Fibroblast of upper back skin (primary cell): ENCODE results near the gene TSSK3.
A peak's percentile ranks its signal among the peaks of the same experiment; 100 is the strongest.
"Not testable (repeated sequence)": the region's sequence is repeated elsewhere in the genome, so short reads cannot be mapped to it uniquely, and the experiment has no call there.

Experiments
- DNase-seq: peaks from one replicate; pipeline ENCODE4 v3.0.0-alpha.2; 2013

The TSSK3 gene

GRCh38 chr1:32339363-32339978, 22.9 kb upstream of the TSSK3 start:
- peak; percentile 37 for DNase-seq

- DNase-seq, result no peak
These were observed 21.1 kb upstream of the TSSK3 start for GRCh38 chr1:32341186-32341757.

GRCh38 chr1:32341971-32342370, 20.4 kb upstream of the TSSK3 start:
- no peak for DNase-seq

DNA sequence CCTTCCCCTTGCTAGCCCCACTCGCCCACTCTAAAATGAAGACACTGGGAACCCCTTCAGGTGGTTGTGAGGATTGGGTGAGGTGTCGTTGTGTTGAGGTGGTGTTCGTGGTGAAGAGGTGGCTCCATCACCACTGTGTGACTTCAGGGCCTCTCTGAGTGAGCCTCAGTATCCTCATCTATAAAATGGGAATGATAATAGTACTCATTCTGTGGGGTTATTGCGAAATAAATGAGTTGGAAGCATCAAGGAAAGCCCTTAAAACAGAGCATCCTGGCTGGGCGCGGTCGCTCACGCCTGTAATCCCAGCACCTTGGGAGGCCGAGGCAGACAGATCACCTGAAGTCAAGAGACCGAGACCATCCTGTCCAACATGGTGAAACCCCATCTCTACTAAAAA, 19.6 kb upstream of the TSSK3 start:
- no peak for DNase-seq

DNA sequence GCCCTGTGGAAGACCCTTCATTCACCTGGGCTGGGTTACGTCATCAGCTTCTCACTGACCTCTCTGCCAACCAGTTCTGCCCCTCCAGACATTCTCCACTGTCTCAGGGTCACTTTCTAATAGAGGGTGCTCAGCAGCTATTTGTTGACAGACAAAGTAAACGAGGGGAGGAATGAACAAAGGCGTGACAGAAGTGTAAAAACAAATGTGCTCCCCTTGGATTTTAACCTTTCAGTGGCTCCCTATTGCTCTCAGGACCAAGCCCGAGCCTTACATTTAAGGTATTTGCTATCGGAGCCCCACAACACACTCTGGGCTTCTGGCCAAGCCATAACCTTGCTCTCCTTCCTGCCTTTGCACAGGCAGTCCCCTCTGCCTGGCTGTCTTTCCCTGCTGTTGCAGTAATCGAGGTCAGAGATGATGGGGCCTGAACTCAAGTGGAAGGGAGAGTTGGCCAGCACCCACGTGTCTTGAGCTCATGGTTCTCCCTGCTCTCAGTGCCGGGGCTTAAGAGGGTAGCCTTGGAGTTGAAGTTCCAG, 17.0 kb upstream of the TSSK3 start:
- peak; percentile 50 for DNase-seq

- no peak for DNase-seq
These were observed 15.7 kb upstream of the TSSK3 start for GRCh38 chr1:32346532-32347157.

GRCh38 chr1:32349211-32349708, 13.1 kb upstream of the TSSK3 start:
- DNase-seq, result no peak

DNA sequence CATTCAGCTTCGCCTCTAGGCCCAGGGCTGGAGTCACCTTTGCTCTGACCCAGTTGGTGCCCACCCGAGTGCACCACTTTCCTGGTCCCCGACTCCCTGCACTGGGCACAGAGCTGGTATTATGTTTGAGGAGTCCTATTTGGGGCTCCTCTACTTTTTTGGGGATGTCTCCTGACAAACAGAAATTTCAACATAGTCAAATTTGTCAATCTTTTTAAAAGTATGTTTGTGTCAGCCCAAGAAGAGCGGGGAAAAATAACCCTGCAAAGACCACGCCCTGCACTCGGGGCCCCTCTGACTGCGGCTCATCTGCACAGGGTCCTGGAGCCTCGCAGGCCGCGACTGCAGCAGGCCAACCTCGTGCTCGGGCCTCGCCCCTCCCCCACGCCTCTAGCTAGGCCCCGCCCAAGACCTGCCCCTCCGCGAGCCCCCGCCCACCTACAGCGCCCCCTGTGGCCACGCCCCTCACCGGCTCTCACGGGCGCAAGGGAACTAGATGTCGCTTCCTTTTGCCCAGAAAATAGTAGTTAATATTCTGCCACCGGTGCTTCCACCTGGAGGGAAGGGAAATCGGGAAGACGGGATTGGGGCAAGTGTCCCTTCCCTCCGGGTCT, 11.4 kb upstream of the TSSK3 start:
- DNase-seq, result no peak

- DNase-seq, result peak; percentile 93
These were observed 10.7 kb upstream of the TSSK3 start for GRCh38 chr1:32351399-32352238.

- DNase-seq, result no peak
These were observed 10.0 kb upstream of the TSSK3 start for GRCh38 chr1:32352239-32352745.

GRCh38 chr1:32352831-32353383, 9.4 kb upstream of the TSSK3 start:
- no peak for DNase-seq

GRCh38 chr1:32353431-32353830, 8.9 kb upstream of the TSSK3 start:
- no peak for DNase-seq

DNA sequence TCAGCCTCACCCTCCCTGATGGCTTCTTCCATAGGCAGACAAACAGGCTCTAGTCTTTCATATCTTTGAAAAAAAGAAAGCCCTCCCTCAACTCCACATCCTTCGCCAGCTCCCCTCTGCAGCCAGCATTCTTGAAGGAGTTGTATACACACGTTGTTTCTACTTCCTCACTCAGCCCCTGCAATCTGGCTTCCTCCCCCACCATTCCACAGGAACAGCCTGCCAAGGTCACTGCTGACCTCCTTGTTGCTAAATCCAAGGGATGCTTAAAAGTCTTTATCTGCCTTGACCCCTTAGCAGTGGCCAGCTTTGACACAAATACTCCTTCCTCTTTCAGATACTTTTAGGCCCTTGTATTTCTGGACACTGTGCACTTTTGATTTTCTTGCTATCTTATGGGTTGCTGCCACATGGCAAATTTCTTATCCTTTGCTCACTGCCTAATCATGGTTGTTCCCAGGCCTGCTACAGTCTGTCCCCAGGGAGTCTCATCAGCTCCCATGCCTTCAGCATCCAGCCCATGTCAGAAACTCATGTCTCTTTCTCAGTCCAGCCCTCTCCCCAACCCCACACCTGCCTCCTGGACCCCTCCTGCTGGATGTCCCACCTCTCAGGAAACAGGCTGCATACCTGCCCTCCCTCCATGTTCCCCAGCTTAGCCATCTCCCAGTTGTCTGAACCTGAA, 8.3 kb upstream of the TSSK3 start:
- peak; percentile 41 for DNase-seq

DNA sequence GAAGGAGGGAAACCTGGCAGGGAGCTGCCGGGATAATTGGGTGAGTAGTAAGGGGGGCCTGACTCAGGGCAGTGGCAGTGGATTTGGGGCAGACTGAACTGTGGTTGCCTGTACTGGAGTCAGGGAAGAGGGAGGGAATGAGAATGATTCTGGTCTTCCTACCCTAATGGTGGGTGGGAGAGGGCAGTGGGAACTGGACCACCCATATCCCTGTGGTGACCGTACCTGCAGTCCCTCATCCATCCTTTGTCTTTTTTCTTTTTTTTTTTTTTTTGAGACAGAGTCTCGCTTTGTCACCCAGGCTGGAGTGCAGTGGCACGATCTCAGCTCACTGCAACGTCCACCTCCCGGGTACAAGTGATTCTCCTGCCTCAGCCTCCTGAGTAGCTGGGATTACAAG, 6.6 kb upstream of the TSSK3 start:
- DNase-seq, result not testable (repeated sequence)

- DNase-seq, result no peak
These were observed 5.9 kb upstream of the TSSK3 start for GRCh38 chr1:32356478-32356877.

DNA sequence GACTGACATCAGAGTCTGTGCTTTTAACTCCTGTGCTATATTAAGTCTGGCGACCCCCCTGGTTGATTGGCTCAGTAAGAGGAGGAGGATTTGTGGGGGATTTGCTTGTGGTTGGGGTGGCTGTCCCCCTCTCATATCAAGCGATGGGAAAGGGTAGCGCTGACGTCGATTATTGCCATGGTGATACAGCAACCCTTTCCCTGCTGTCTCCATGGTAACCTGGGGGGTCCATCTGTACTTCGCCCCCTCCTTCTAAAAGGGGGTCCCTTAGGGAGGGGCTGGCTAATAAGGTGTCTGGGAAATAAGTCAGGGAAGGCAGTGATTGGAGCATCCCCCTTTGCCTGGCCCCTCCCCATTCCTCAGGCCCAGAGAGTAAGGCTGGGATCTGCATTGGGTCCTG, 4.7 kb upstream of the TSSK3 start:
- DNase-seq, result no peak

DNA sequence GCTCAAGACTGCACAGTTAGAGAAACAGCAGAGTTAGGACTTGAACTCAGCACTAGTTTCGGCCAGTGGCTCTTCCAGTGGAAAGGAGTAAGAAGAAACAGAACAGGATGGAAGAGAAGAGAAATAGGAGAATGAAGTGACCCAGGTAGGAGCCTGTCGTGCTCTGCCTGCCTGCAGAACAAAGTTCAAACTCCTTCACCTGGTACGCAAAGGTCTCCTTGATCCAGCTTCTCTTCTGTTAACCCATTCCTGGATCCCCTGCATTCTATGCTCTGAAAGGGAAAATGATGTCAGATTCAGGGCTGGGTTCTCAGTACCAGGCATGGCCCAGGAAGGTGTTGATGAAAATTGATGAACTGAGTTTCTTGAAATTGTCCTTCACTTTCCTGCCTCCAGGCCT, 3.9 kb upstream of the TSSK3 start:
- DNase-seq, result no peak

- no peak for DNase-seq
These were observed 1.0 kb upstream of the TSSK3 start for GRCh38 chr1:32361308-32361673.

DNA sequence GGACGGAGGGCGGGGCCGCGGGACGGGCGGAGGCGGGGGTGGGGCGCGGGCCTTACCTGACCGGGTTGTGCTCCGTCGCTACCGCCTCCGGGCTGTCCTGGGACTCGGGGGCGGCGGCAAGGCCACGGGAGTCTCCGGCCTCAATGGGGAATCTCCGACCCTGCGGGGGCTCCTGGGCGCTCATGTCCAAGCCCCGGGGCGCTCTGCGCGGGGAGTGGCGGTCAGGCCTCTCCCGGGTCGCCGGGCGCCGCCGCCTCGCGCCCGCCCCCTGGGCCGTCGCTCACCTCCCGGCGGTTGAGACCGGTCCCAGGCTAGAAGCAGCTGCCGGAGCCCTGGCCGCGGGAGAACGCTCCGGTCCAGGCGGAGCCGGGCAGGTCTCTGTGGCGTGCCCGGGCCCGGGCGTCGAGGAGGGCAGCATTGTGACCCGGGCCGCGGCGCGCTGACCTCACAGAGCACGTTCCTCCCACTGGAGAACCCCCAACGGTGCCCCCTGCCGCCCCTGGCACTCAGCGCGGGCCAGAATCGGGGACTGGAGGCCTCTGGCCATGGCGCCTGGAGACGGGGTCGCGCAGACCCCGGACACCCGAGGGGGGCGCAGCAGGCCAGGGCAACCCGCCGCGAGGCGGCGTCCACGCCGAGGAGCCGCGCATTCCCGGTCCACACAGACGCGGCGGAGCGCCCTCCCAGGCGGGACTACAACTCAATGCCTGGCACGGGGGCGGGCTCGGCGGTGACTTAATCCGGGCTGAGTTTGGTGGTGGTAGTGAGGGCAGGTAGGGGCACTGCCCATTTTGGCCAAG, 465 bp upstream of the TSSK3 start:
- peak; percentile 26 for DNase-seq

- no peak for DNase-seq
These were observed 1.4 kb downstream of the TSSK3 start for GRCh38 chr1:32363713-32364112.

GRCh38 chr1:32364836-32365235, 2.5 kb downstream of the TSSK3 start:
- DNase-seq, result no peak
